Measurements from ENCODE around the gene FAM131B.

The FAM131B gene

GRCh38 chr7:143398616-143399015 lies 36.1 kb upstream of the FAM131B start:
- TF ChIP-seq CTCF (IDR thresholded peaks at IDR 0.05; ENCODE audit: low read length, missing control alignments), result no peak
- no peak overlapping the region for H3K4me3 ChIP-seq (replicated peaks; ENCODE audit: low read depth, low read length)
- no peak for DNase-seq (ENCODE audit: low read depth)

- DNase-seq (ENCODE audit: low read depth), result no peak
- no peak for TF ChIP-seq CTCF (IDR thresholded peaks at IDR 0.05; ENCODE audit: low read length, missing control alignments)
- H3K4me3 ChIP-seq (replicated peaks; ENCODE audit: low read depth, low read length), result no peak overlapping the region
Observed at GRCh38 chr7:143397710-143398530, 35.4 kb upstream of the FAM131B start.

- DNase-seq (ENCODE audit: low read depth), result no peak
- TF ChIP-seq CTCF (IDR thresholded peaks at IDR 0.05; ENCODE audit: low read length, missing control alignments), result no peak
- no peak overlapping the region for H3K4me3 ChIP-seq (replicated peaks; ENCODE audit: low read depth, low read length)
Observed at GRCh38 chr7:143396625-143397556, 34.4 kb upstream of the FAM131B start.

GRCh38 chr7:143396182-143396581 lies 33.7 kb upstream of the FAM131B start:
- no peak for DNase-seq (ENCODE audit: low read depth)
- no peak for TF ChIP-seq CTCF (IDR thresholded peaks at IDR 0.05; ENCODE audit: low read length, missing control alignments)
- H3K4me3 ChIP-seq (replicated peaks; ENCODE audit: low read depth, low read length), result no peak overlapping the region

- no peak for DNase-seq (ENCODE audit: low read depth)
- no peak overlapping the region for H3K4me3 ChIP-seq (replicated peaks; ENCODE audit: low read depth, low read length)
- peak; percentile 24 for TF ChIP-seq CTCF (IDR thresholded peaks at IDR 0.05; ENCODE audit: low read length, missing control alignments)
Observed at GRCh38 chr7:143395187-143396149, 33.0 kb upstream of the FAM131B start.

GRCh38 chr7:143394777-143395176 lies 32.3 kb upstream of the FAM131B start:
- H3K4me3 ChIP-seq (replicated peaks; ENCODE audit: low read depth, low read length), result no peak overlapping the region
- TF ChIP-seq CTCF (IDR thresholded peaks at IDR 0.05; ENCODE audit: low read length, missing control alignments), result no peak
- no peak for DNase-seq (ENCODE audit: low read depth)

Measured in fibroblast of pulmonary artery (primary cell).